ENCODE results near the gene CDC27.
"Not testable (repeated sequence)": the region's sequence is repeated elsewhere in the genome, so short reads cannot be mapped to it uniquely, and the experiment has no call there.

GRCh38 chr17:47174823-47175222, 14.3 kb downstream of the CDC27 start:
- not testable (repeated sequence) for TF ChIP-seq CTCF (IDR thresholded peaks at IDR 0.05; ENCODE audit: extremely low read depth in 1 of 2, insufficient read depth in 1 of 2, low read depth in 1 of 2, low read length in 2 of 2); POLR2AphosphoS5 (IDR thresholded peaks at IDR 0.05; ENCODE audit: insufficient read depth, low read depth, low read length)
